ENCODE results near the gene C12orf56.
"Not testable (repeated sequence)": the region's sequence is repeated elsewhere in the genome, so short reads cannot be mapped to it uniquely, and the experiment has no call there.

C12orf56 gene

GRCh38 chr12:64395739-64396138 lies 5.2 kb upstream of the C12orf56 start:
- H3K9ac ChIP-seq, result no peak overlapping the region
- no peaks in the 10 kb centered on the region for H3K36me3 ChIP-seq
- no peak overlapping the region for H3K4me2 ChIP-seq
- H4K20me1 ChIP-seq, result no peaks in the 10 kb centered on the region
- H3K27ac ChIP-seq, result no peak overlapping the region
- H3K27me3 ChIP-seq, result peaks cover 0 to 8% (median under 1%) of the 10 kb centered on the region in 11 experiments; a peak in 10 of 22 replicates
- TF ChIP-seq Cebpa-rat (IDR thresholded peaks at IDR 0.05), result no peak
- peaks cover 0 to 7% (median 2%) of the 10 kb centered on the region in 11 experiments; a peak in 12 of 22 replicates for H3K9me3 ChIP-seq (replicated peaks in 1 of 11)
- no peaks in the 10 kb centered on the region for H3K4me1 ChIP-seq
- H3K4me3 ChIP-seq, result no peak overlapping the region

DNA sequence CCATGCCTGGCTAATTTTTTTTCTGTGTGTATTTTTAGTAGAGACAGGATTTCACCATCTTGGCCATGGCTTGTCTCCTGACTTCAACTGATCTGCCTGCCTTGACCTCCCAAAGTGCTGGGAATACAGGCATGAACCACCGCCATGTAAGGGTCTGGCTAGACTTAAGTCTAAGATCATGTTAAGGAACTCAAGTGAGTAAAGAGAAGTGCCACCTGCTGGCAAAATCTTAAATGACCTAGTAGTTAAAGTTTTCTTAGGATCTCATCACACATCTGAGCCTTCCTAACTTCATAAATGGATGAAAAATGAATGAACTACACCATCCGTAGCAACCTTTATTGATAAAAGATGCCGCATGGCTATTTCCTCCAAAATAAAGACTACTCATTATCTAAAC lies 1.7 kb upstream of the C12orf56 start:
- no peaks in the 10 kb centered on the region for H4K20me1 ChIP-seq
- H3K9ac ChIP-seq, result no peak overlapping the region
- H3K27me3 ChIP-seq, result peaks cover 0 to 17% (median 8%) of the 10 kb centered on the region in 11 experiments; a peak in 12 of 22 replicates

DNA sequence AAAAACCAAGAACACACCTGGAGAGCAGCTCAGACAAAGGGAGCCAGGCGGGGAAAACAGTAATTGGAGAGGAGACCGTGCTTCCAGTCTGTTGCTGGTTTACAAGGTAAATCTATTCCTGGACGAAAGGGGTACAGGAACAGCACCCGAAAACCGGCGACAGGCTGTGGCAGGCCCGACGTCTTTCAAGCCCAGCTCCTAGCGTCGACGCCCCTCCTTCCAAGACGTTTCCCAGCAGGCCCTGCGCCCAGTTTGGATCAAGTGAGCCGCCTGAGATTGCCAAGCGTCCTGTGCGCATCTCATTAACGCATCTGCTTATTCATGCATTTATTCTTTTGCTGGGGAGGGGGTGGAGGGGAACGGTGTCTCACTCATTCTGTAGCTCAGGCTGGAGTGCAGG lies 1.4 kb downstream of the C12orf56 start:
- Histone ChIP-seq H3K9me3 (replicated peaks in 1 of 11) (peaks cover 10 to 18% (median 13%) of the 10 kb centered on the region in 11 experiments; a peak in 19 of 22 replicates), H3K4me1 (peaks cover 4 to 29% (median 12%) of the 10 kb centered on the region in 10 experiments; a peak in 14 of 20 replicates), H4K20me1 (no peaks in the 10 kb centered on the region), H3K27me3 (peaks cover 0 to 17% (median 8%) of the 10 kb centered on the region in 11 experiments; a peak in 12 of 22 replicates), H3K9ac (no peak overlapping the region), H3K27ac (no peak overlapping the region), H3K4me3 (no peak overlapping the region), H3K4me2 (peak overlapping the region in 4 of 11 experiments; percentile 35 to 46 (median 39); a peak in 6 of 22 replicates), H3K36me3 (no peaks in the 10 kb centered on the region)
- TF ChIP-seq Cebpa-rat (IDR thresholded peaks at IDR 0.05), result no peak

More for the DNA sequence above, 1.7 kb upstream of the C12orf56 start:
- Histone ChIP-seq H3K4me1 (peaks cover 0 to 13% (median 0%) of the 10 kb centered on the region in 10 experiments; a peak in 6 of 20 replicates), H3K36me3 (no peaks in the 10 kb centered on the region), H3K4me2 (no peak overlapping the region), H3K9me3 (replicated peaks in 1 of 11) (peaks cover 10 to 17% (median 13%) of the 10 kb centered on the region in 11 experiments; a peak in 19 of 22 replicates), H3K27ac (no peak overlapping the region), H3K4me3 (no peak overlapping the region)
- TF ChIP-seq Cebpa-rat (IDR thresholded peaks at IDR 0.05), result no peak

DNA sequence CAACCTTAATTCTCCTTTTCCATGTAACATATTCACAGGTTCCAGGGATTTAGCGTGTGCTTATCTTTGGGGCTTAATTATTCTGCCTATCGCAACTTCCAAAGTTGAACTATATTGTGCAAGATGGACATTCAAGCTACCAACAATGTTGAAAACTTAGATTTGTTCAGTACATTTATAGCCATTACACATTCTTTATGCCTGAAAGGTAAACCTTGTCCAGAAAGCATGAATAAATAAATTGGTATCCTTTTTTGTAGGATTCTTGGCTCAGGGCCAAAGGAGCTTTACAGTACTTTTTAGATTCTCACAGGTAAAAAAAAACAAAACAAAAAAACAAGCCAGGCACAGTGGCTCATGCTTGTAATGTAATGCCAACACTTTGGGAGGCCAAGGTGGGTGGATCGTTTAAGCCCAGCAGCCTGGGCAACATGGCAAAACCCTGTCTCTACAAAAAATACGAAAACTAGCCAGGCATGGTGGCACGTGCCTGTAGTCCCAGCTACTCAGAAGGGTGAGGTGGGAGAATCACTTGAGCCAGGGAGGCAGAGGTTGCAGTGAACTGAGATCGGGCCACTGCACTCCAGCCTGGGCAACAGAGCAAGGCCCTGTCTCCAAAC lies 3.3 kb downstream of the C12orf56 start:
- Histone ChIP-seq H3K9ac (no peak overlapping the region), H4K20me1 (no peaks in the 10 kb centered on the region), H3K9me3 (replicated peaks in 1 of 11) (peaks cover 10 to 18% (median 13%) of the 10 kb centered on the region in 11 experiments; a peak in 19 of 22 replicates), H3K4me2 (no peak overlapping the region), H3K36me3 (no peaks in the 10 kb centered on the region), H3K27me3 (peaks cover 0 to 17% (median 8%) of the 10 kb centered on the region in 11 experiments; a peak in 12 of 22 replicates), H3K27ac (no peak overlapping the region), H3K4me1 (peaks cover 4 to 29% (median 12%) of the 10 kb centered on the region in 10 experiments; a peak in 14 of 20 replicates), H3K4me3 (no peak overlapping the region)
- no peak for TF ChIP-seq Cebpa-rat (IDR thresholded peaks at IDR 0.05)

- H4K20me1 ChIP-seq, result no peaks in the 10 kb centered on the region
- H3K27me3 ChIP-seq, result peaks cover 0 to 7% (median 5%) of the 10 kb centered on the region in 11 experiments; a peak in 11 of 22 replicates
- no peak overlapping the region; a peak in 1 of 22 replicates for H3K27ac ChIP-seq
- no peak overlapping the region for H3K9ac ChIP-seq
- peak overlapping the region; percentile 8 to 56 (median 29); a peak in 17 of 22 replicates for H3K4me2 ChIP-seq
- peaks cover 8 to 23% (median 14%) of the 10 kb centered on the region in 11 experiments; a peak in 20 of 22 replicates for H3K9me3 ChIP-seq (replicated peaks in 1 of 11)
- peaks cover 4 to 29% (median 12%) of the 10 kb centered on the region in 10 experiments; a peak in 14 of 20 replicates for H3K4me1 ChIP-seq
- no peaks in the 10 kb centered on the region for H3K36me3 ChIP-seq
- TF ChIP-seq Cebpa-rat (IDR thresholded peaks at IDR 0.05), result no peak
- H3K4me3 ChIP-seq, result no peak overlapping the region
Observed at GRCh38 chr12:64385468-64385867, 5.1 kb downstream of the C12orf56 start.

DNA sequence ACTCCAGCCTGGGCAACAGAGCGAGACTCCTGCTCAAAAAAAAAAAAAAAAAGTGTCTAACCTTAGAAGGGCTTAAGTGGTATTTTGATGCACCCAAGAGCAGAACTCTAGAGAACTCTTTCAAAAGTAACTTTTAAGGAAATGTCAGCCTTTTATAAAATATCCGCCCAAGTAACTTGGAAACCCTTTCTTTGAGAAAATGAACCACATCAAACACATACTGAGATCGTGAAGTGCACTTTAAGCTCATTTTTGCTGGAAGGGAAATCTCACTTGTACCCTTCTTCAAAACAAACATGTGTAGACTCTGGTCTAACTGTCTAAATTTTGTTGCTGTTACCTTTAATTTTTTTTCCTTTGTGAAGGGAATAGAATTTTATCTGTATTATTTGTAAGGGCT lies 5.5 kb downstream of the C12orf56 start:
- Histone ChIP-seq H3K9ac (no peak overlapping the region), H3K4me3 (no peak overlapping the region), H3K4me2 (peak overlapping the region in 10 of 11 experiments; percentile 12 to 56 (median 30); a peak in 14 of 22 replicates), H3K9me3 (replicated peaks in 1 of 11) (peaks cover 4 to 23% (median 14%) of the 10 kb centered on the region in 11 experiments; a peak in 20 of 22 replicates), H3K27ac (no peak overlapping the region), H4K20me1 (no peaks in the 10 kb centered on the region), H3K27me3 (peaks cover 0 to 2% (median under 1%) of the 10 kb centered on the region in 11 experiments; a peak in 6 of 22 replicates), H3K4me1 (peaks cover 4 to 29% (median 12%) of the 10 kb centered on the region in 10 experiments; a peak in 14 of 20 replicates), H3K36me3 (no peaks in the 10 kb centered on the region)
- no peak for TF ChIP-seq Cebpa-rat (IDR thresholded peaks at IDR 0.05)

- H3K27ac ChIP-seq, result no peak overlapping the region
- no peak for TF ChIP-seq Cebpa-rat (IDR thresholded peaks at IDR 0.05)
- no peaks in the 10 kb centered on the region for H3K36me3 ChIP-seq
- no peaks in the 10 kb centered on the region for H4K20me1 ChIP-seq
- peaks cover 4 to 20% (median 12%) of the 10 kb centered on the region in 10 experiments; a peak in 14 of 20 replicates for H3K4me1 ChIP-seq
- no peaks in the 10 kb centered on the region for H3K27me3 ChIP-seq
- H3K9ac ChIP-seq, result no peak overlapping the region
- H3K9me3 ChIP-seq (replicated peaks in 1 of 11), result peaks cover 0 to 28% (median 15%) of the 10 kb centered on the region in 11 experiments; a peak in 15 of 22 replicates
- H3K4me3 ChIP-seq, result no peak overlapping the region
- H3K4me2 ChIP-seq, result no peak overlapping the region
Observed at GRCh38 chr12:64383675-64384074, 6.9 kb downstream of the C12orf56 start.

GRCh38 chr12:64362721-64363305 lies 27.7 kb downstream of the C12orf56 start:
- no peaks in the 10 kb centered on the region for H3K36me3 ChIP-seq
- no peaks in the 10 kb centered on the region for H3K27me3 ChIP-seq
- H3K27ac ChIP-seq, result no peak overlapping the region
- H3K4me1 ChIP-seq, result no peaks in the 10 kb centered on the region
- no peak overlapping the region for H3K9ac ChIP-seq
- no peak overlapping the region for H3K4me2 ChIP-seq
- H3K4me3 ChIP-seq, result no peak overlapping the region
- no peak for TF ChIP-seq Cebpa-rat (IDR thresholded peaks at IDR 0.05)
- 0 out of 22 replicates have a peak, but pooled peaks cover 0 to 3% (median 0%) of the 10 kb centered on the region in 11 experiments for H3K9me3 ChIP-seq (replicated peaks in 1 of 11)
- no peaks in the 10 kb centered on the region for H4K20me1 ChIP-seq

DNA sequence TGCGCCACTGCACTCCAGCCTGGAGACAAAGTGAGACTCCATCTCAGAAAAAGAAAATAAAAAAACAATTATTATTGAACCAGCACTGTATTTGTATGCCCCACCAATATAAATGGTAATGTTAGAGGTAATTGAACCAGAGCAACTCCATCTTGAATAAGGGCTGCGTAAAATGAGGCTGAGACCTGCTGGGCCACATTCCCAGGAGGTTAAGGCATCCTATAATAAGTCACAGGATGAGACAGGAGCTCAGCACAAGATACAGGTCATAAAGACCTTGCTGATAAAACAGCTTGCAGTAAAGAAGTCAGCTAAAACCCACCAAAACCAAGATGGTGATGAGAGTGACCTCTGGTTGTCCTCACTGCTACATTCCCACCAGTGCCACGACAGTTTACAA lies 29.4 kb downstream of the C12orf56 start:
- not testable (repeated sequence) for H3K36me3 ChIP-seq, H3K4me3 ChIP-seq, H3K9ac ChIP-seq

GRCh38 chr12:64356209-64356608 lies 34.3 kb downstream of the C12orf56 start:
- not testable (repeated sequence) for H3K27me3 ChIP-seq, H3K9ac ChIP-seq, H3K4me2 ChIP-seq, H3K36me3 ChIP-seq, H3K27ac ChIP-seq, H4K20me1 ChIP-seq, H3K4me1 ChIP-seq, H3K4me3 ChIP-seq
- peaks cover 19 to 37% (median 29%) of the 10 kb centered on the region in 11 experiments for H3K9me3 ChIP-seq (replicated peaks in 1 of 11)

More for the DNA sequence above, 29.4 kb downstream of the C12orf56 start:
- H3K4me2 ChIP-seq, H3K27ac ChIP-seq, H3K27me3 ChIP-seq, H4K20me1 ChIP-seq, H3K4me1 ChIP-seq: not testable (repeated sequence)
- peaks cover 6 to 15% (median 9%) of the 10 kb centered on the region in 11 experiments for H3K9me3 ChIP-seq (replicated peaks in 1 of 11)

Measured in BLaER1 treated with 17β-estradiol and CSF1 and Interleukin-3, amounts not matched to agents 10 nM and 100 nM (cell line).